ENCODE results near the gene ALOX5AP. TPM values are rescaled to one million over a fixed set of nuclear protein-coding genes. Genes with fewer than 3 reads are reported as not detected.

Gene ALOX5AP
- total and polyA plus RNA-seq, 2 donors (not counting 1 experiment from before 2014, with no cell fraction given): 0.17 to 0.25 TPM

DNA sequence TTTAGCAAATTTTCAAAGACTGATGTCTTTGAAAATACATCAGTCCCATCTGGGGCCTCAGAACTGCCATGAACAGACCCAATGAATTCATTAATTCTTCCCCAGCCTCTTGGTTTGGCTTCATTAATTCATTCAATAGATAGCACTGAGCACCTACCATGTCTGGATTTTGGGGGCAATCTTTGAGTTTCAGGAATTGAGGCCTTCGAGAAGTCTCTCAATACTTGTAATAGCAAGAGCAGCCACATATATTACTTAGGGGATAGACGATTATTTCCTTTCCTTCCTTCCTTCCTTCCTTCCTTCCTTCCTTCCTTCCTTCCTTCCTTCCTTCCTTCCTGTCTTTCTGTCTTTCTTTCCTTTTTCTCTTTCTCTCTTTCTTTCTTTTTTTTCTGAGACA lies 64.8 kb downstream of the ALOX5AP start:
- TF ChIP-seq, protein P1, sequence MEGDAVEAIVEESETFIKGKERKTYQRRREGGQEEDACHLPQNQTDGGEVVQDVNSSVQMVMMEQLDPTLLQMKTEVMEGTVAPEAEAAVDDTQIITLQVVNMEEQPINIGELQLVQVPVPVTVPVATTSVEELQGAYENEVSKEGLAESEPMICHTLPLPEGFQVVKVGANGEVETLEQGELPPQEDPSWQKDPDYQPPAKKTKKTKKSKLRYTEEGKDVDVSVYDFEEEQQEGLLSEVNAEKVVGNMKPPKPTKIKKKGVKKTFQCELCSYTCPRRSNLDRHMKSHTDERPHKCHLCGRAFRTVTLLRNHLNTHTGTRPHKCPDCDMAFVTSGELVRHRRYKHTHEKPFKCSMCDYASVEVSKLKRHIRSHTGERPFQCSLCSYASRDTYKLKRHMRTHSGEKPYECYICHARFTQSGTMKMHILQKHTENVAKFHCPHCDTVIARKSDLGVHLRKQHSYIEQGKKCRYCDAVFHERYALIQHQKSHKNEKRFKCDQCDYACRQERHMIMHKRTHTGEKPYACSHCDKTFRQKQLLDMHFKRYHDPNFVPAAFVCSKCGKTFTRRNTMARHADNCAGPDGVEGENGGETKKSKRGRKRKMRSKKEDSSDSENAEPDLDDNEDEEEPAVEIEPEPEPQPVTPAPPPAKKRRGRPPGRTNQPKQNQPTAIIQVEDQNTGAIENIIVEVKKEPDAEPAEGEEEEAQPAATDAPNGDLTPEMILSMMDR (conservative IDR thresholded peaks at IDR 0.05 in 1 of 2, IDR thresholded peaks at IDR 0.05 in 1 of 2; ENCODE audit: low read depth in 1 of 2, low read length in 2 of 2): no peak
- TF ChIP-seq EZH2 (IDR thresholded peaks at IDR 0.05; ENCODE audit: low read length, missing control alignments): no peak
- H3K36me3 ChIP-seq (ENCODE audit: control insufficient read depth, insufficient read depth, low read length): no peaks in the 10 kb centered on the region
- no peaks in the 10 kb centered on the region for H3K9me3 ChIP-seq (ENCODE audit: control insufficient read depth, insufficient read depth, low read depth, low read length)
- peaks cover 7% of the 10 kb centered on the region for H3K4me1 ChIP-seq (ENCODE audit: control insufficient read depth, extremely low read depth, insufficient read depth, low read length)
- H3K9ac ChIP-seq (ENCODE audit: insufficient read depth, low read length): no peak overlapping the region
- H3K4me2 ChIP-seq (ENCODE audit: extremely low read depth, insufficient read depth, low read length): no peak overlapping the region
- no peaks in the 10 kb centered on the region for H3K27me3 ChIP-seq (ENCODE audit: control insufficient read depth, insufficient read depth, low read length)
- no peak overlapping the region for H2AFZ ChIP-seq (ENCODE audit: low read length)
- no peak overlapping the region for H3K4me3 ChIP-seq (replicated peaks in 1 of 4; ENCODE audit: control extremely low read depth in 1 of 4, insufficient read depth in 1 of 4, low read depth in 3 of 4, low read length in 4 of 4)
- H3K27ac ChIP-seq (ENCODE audit: insufficient read depth, low read length): no peak overlapping the region
- no peaks in the 10 kb centered on the region for H4K20me1 ChIP-seq (ENCODE audit: control insufficient read depth, extremely low read depth, insufficient read depth, low read length)
- no peaks in the 10 kb centered on the region for H3K79me2 ChIP-seq (ENCODE audit: control insufficient read depth, insufficient read depth, low read length)
- DNase-seq (ENCODE audit: low read depth in 2 of 2): no peak

DNA sequence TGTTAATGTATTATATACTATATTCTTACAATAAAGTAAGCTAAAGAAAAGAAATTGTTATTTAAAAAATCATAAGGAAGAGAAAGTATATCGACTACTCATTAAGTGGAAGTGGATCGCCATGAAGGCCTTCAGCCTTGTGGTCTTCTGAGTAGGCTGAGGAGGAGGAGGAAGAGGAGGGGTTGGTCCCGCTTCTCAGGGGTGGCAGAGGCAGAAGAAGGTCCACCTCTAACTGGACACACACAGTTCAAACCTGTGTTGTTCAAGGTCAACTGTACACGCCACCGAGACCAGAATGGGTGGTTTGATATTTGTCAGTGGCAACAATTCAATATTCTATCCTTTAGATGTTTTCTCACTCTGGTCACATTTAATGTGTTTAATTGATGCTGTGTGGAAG lies 67.2 kb downstream of the ALOX5AP start:
- no peaks in the 10 kb centered on the region for H3K36me3 ChIP-seq (ENCODE audit: control insufficient read depth, insufficient read depth, low read length)
- H4K20me1 ChIP-seq (ENCODE audit: control insufficient read depth, extremely low read depth, insufficient read depth, low read length): no peaks in the 10 kb centered on the region
- no peak overlapping the region for H2AFZ ChIP-seq (ENCODE audit: low read length)
- no peak for TF ChIP-seq EZH2 (IDR thresholded peaks at IDR 0.05; ENCODE audit: low read length, missing control alignments)
- TF ChIP-seq, protein P1 (conservative IDR thresholded peaks at IDR 0.05 in 1 of 2, IDR thresholded peaks at IDR 0.05 in 1 of 2; ENCODE audit: low read depth in 1 of 2, low read length in 2 of 2): no peak
- H3K4me2 ChIP-seq (ENCODE audit: extremely low read depth, insufficient read depth, low read length): no peak overlapping the region
- H3K27ac ChIP-seq (ENCODE audit: insufficient read depth, low read length): no peak overlapping the region
- no peak overlapping the region for H3K4me3 ChIP-seq (replicated peaks in 1 of 4; ENCODE audit: control extremely low read depth in 1 of 4, insufficient read depth in 1 of 4, low read depth in 3 of 4, low read length in 4 of 4)
- peaks cover 3% of the 10 kb centered on the region for H3K4me1 ChIP-seq (ENCODE audit: control insufficient read depth, extremely low read depth, insufficient read depth, low read length)
- no peaks in the 10 kb centered on the region for H3K27me3 ChIP-seq (ENCODE audit: control insufficient read depth, insufficient read depth, low read length)
- H3K9ac ChIP-seq (ENCODE audit: insufficient read depth, low read length): no peak overlapping the region
- no peak for DNase-seq (ENCODE audit: low read depth in 2 of 2)
- no peaks in the 10 kb centered on the region for H3K79me2 ChIP-seq (ENCODE audit: control insufficient read depth, insufficient read depth, low read length)
- H3K9me3 ChIP-seq (ENCODE audit: control insufficient read depth, insufficient read depth, low read depth, low read length): no peaks in the 10 kb centered on the region

DNA sequence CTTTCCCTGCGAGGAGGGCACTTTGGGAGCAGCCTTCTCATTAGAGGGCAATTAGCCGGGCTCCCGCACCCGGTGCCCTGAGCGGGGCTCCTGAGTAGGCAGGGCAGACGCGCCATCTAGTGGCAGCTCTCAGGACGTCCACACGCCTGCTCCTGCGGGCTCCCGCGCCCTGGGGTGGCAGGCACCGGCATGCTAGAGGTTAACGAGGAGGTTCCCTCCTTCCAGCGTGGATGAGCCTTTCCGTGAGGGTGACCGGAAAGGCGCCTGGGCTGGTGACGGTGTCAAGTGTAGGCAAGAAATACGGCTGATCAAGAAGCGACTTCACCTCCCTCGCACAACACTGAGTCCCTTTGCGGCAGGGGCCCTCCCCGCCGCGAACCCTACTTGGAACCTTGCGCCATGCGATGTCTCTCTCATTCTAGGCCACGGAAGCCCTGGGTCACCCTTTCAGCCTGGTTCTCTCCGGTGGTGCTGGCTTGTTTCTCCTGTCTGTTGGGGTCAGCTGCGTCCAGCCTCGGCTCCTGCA lies 67.7 kb downstream of the ALOX5AP start:
- H3K27me3 ChIP-seq (ENCODE audit: control insufficient read depth, insufficient read depth, low read length): no peaks in the 10 kb centered on the region
- H3K9me3 ChIP-seq (ENCODE audit: control insufficient read depth, insufficient read depth, low read depth, low read length): no peaks in the 10 kb centered on the region
- H3K4me1 ChIP-seq (ENCODE audit: control insufficient read depth, extremely low read depth, insufficient read depth, low read length): peaks cover 3% of the 10 kb centered on the region
- H3K9ac ChIP-seq (ENCODE audit: insufficient read depth, low read length): peak overlapping the region; percentile 3
- H3K27ac ChIP-seq (ENCODE audit: insufficient read depth, low read length): no peak overlapping the region
- TF ChIP-seq EZH2 (IDR thresholded peaks at IDR 0.05; ENCODE audit: low read length, missing control alignments): no peak
- TF ChIP-seq, protein P1 (conservative IDR thresholded peaks at IDR 0.05 in 1 of 2, IDR thresholded peaks at IDR 0.05 in 1 of 2; ENCODE audit: low read depth in 1 of 2, low read length in 2 of 2): peak; percentile 83 to 86
- peak overlapping the region; percentile 33 for H3K4me2 ChIP-seq (ENCODE audit: extremely low read depth, insufficient read depth, low read length)
- H3K36me3 ChIP-seq (ENCODE audit: control insufficient read depth, insufficient read depth, low read length): no peaks in the 10 kb centered on the region
- peak overlapping the region; percentile 67 for H2AFZ ChIP-seq (ENCODE audit: low read length)
- DNase-seq (ENCODE audit: low read depth in 2 of 2): peak; percentile 65 to 77
- no peaks in the 10 kb centered on the region for H4K20me1 ChIP-seq (ENCODE audit: control insufficient read depth, extremely low read depth, insufficient read depth, low read length)
- H3K79me2 ChIP-seq (ENCODE audit: control insufficient read depth, insufficient read depth, low read length): no peaks in the 10 kb centered on the region
- peak overlapping the region in 1 of 4 experiments; percentile 46 for H3K4me3 ChIP-seq (replicated peaks in 1 of 4; ENCODE audit: control extremely low read depth in 1 of 4, insufficient read depth in 1 of 4, low read depth in 3 of 4, low read length in 4 of 4)

Data from fibroblast of lung (primary cell).